Measurements from ENCODE around the gene SYNDIG1. TPM values are rescaled to one million over a fixed set of nuclear protein-coding genes. Genes with fewer than 3 reads are reported as not detected.

The SYNDIG1 gene
- total RNA-seq, 1 experiment from 2014 or later: not detected

DNA sequence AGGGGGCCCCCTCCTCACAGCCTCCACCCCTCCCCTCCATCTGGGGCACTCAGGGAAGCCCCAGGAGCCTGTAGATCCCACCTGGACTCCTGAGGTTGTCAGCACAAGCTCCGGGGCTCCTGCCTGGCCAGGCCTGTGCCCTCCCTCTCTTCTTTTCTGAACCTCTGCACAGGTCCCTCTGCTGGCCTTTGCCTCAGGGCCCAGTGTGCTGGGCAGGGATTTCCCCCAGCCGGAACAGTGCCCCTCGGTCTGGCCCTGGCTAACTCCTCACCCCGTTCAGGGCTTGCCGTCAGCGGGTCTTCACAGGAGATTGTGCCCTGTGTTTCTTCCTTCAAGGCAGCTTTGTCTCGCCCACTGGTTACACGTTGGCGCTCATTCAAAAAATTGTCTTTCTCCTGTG is 64.9 kb downstream of the SYNDIG1 start:
- Histone ChIP-seq H3K4me1 (ENCODE audit: low read length) (peaks cover 6% of the 10 kb centered on the region), H3K79me2 (ENCODE audit: low read length) (no peaks in the 10 kb centered on the region), H3K9me3 (ENCODE audit: low read length) (no peaks in the 10 kb centered on the region), H3K27me3 (ENCODE audit: low read length) (no peaks in the 10 kb centered on the region), H3K27ac (ENCODE audit: low read length) (no peak overlapping the region), H4K20me1 (ENCODE audit: insufficient read depth, low read depth, low read length) (no peaks in the 10 kb centered on the region), H3K4me3 (ENCODE audit: low read length) (no peak overlapping the region), H3K9me2 (replicated peaks; ENCODE audit: insufficient read depth, low read length) (no peaks in the 10 kb centered on the region), H2AFZ (ENCODE audit: low read length) (no peak overlapping the region), H3K9ac (ENCODE audit: low read length) (no peak overlapping the region), H3K36me3 (ENCODE audit: insufficient read depth, low read length) (no peaks in the 10 kb centered on the region), H3K4me2 (ENCODE audit: low read depth, low read length, poor library complexity, severe bottlenecking) (no peak overlapping the region)
- DNase-seq: no peak

DNA sequence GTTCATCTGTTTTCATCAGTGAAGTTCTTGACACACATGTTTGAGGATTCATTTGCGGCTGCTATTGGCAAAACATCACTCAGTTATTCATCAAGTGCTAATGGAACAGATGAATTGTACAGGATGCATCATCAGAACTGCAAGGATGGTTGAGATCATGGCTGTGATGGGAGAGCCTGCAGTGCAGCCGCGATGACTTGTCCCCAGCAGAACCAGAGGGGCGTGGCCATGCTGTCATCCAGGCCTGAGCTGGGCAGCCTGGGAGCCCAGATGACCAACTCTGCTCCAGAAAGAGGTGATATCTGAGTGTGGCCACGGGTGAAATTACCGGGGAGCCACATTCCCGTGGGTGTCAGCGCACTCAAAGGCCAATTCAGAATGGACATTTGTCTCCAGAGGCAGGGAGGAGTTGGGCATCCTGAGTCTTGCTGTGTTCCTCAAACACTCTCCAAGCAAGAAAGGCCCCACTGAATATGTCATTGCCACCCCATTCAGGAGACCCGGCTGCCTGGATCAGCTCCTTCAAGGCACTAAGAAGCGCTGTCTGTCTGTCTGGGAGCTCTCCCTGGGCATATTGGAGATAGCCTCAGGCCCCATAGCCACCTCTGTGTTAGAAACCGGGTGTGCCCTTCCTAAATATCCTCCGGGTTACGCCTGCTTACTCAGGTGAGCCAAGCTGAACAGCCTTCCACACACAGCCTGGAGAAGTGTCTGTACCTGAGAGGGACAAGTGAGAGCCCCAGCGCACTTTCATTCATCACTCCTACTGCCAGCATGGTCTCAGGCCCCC is 66.7 kb downstream of the SYNDIG1 start:
- H3K4me1 ChIP-seq (ENCODE audit: low read length): peaks cover 6% of the 10 kb centered on the region
- no peaks in the 10 kb centered on the region for H3K79me2 ChIP-seq (ENCODE audit: low read length)
- H3K9me2 ChIP-seq (replicated peaks; ENCODE audit: insufficient read depth, low read length): no peaks in the 10 kb centered on the region
- H3K27me3 ChIP-seq (ENCODE audit: low read length): no peaks in the 10 kb centered on the region
- H2AFZ ChIP-seq (ENCODE audit: low read length): no peak overlapping the region
- no peak overlapping the region for H3K4me2 ChIP-seq (ENCODE audit: low read depth, low read length, poor library complexity, severe bottlenecking)
- H3K36me3 ChIP-seq (ENCODE audit: insufficient read depth, low read length): no peaks in the 10 kb centered on the region
- H3K27ac ChIP-seq (ENCODE audit: low read length): no peak overlapping the region
- DNase-seq: no peak
- H3K9ac ChIP-seq (ENCODE audit: low read length): no peak overlapping the region
- H4K20me1 ChIP-seq (ENCODE audit: insufficient read depth, low read depth, low read length): no peaks in the 10 kb centered on the region
- H3K9me3 ChIP-seq (ENCODE audit: low read length): no peaks in the 10 kb centered on the region
- no peak overlapping the region for H3K4me3 ChIP-seq (ENCODE audit: low read length)

DNA sequence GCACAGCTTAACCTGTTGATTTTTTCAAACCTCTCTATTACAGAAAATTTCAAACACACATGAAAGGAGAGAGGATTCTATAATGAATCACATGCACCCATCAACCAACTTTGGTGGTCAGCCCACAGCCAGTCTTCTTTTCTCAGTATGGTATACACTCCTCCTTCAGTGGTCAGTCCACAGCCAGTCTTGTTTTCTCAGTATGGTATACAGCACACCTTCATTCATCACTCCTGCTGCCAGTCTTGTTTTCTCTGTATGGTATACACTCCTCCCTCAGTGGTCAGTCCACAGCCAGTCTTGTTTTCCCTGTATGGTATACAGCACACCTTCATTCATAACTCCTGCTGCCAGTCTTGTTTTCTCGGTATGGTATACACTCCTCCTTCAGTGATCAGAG is 67.8 kb downstream of the SYNDIG1 start:
- no peaks in the 10 kb centered on the region for H3K9me3 ChIP-seq (ENCODE audit: low read length)
- no peaks in the 10 kb centered on the region for H3K27me3 ChIP-seq (ENCODE audit: low read length)
- no peak for DNase-seq
- no peak overlapping the region for H2AFZ ChIP-seq (ENCODE audit: low read length)
- no peaks in the 10 kb centered on the region for H4K20me1 ChIP-seq (ENCODE audit: insufficient read depth, low read depth, low read length)
- no peaks in the 10 kb centered on the region for H3K9me2 ChIP-seq (replicated peaks; ENCODE audit: insufficient read depth, low read length)
- H3K36me3 ChIP-seq (ENCODE audit: insufficient read depth, low read length): no peaks in the 10 kb centered on the region
- H3K9ac ChIP-seq (ENCODE audit: low read length): no peak overlapping the region
- no peak overlapping the region for H3K27ac ChIP-seq (ENCODE audit: low read length)
- no peaks in the 10 kb centered on the region for H3K79me2 ChIP-seq (ENCODE audit: low read length)
- no peak overlapping the region for H3K4me3 ChIP-seq (ENCODE audit: low read length)
- no peaks in the 10 kb centered on the region for H3K4me1 ChIP-seq (ENCODE audit: low read length)
- no peak overlapping the region for H3K4me2 ChIP-seq (ENCODE audit: low read depth, low read length, poor library complexity, severe bottlenecking)

- H2AFZ ChIP-seq (ENCODE audit: low read length): no peak overlapping the region
- H3K4me2 ChIP-seq (ENCODE audit: low read depth, low read length, poor library complexity, severe bottlenecking): no peak overlapping the region
- H3K4me1 ChIP-seq (ENCODE audit: low read length): no peaks in the 10 kb centered on the region
- no peak overlapping the region for H3K4me3 ChIP-seq (ENCODE audit: low read length)
- H3K9me3 ChIP-seq (ENCODE audit: low read length): no peaks in the 10 kb centered on the region
- H3K27ac ChIP-seq (ENCODE audit: low read length): no peak overlapping the region
- no peak overlapping the region for H3K9ac ChIP-seq (ENCODE audit: low read length)
- H3K27me3 ChIP-seq (ENCODE audit: low read length): no peaks in the 10 kb centered on the region
- 0 out of 2 replicates have a peak, but pooled peaks cover 5% of the 10 kb centered on the region for H4K20me1 ChIP-seq (ENCODE audit: insufficient read depth, low read depth, low read length)
- no peaks in the 10 kb centered on the region for H3K9me2 ChIP-seq (replicated peaks; ENCODE audit: insufficient read depth, low read length)
- no peaks in the 10 kb centered on the region for H3K79me2 ChIP-seq (ENCODE audit: low read length)
- no peaks in the 10 kb centered on the region for H3K36me3 ChIP-seq (ENCODE audit: insufficient read depth, low read length)
- no peak for DNase-seq
Observed at GRCh38 chr20:24542721-24543120, 73.3 kb downstream of the SYNDIG1 start.

- DNase-seq: no peak
- H3K4me2 ChIP-seq (ENCODE audit: low read depth, low read length, poor library complexity, severe bottlenecking): no peak overlapping the region
- H4K20me1 ChIP-seq (ENCODE audit: insufficient read depth, low read depth, low read length): 0 out of 2 replicates have a peak, but pooled peaks cover 5% of the 10 kb centered on the region
- no peak overlapping the region for H2AFZ ChIP-seq (ENCODE audit: low read length)
- H3K36me3 ChIP-seq (ENCODE audit: insufficient read depth, low read length): no peaks in the 10 kb centered on the region
- H3K27me3 ChIP-seq (ENCODE audit: low read length): no peaks in the 10 kb centered on the region
- no peaks in the 10 kb centered on the region for H3K9me2 ChIP-seq (replicated peaks; ENCODE audit: insufficient read depth, low read length)
- no peak overlapping the region for H3K9ac ChIP-seq (ENCODE audit: low read length)
- H3K4me1 ChIP-seq (ENCODE audit: low read length): no peaks in the 10 kb centered on the region
- no peak overlapping the region for H3K4me3 ChIP-seq (ENCODE audit: low read length)
- H3K79me2 ChIP-seq (ENCODE audit: low read length): no peaks in the 10 kb centered on the region
- H3K9me3 ChIP-seq (ENCODE audit: low read length): no peaks in the 10 kb centered on the region
- H3K27ac ChIP-seq (ENCODE audit: low read length): no peak overlapping the region
Observed at GRCh38 chr20:24543168-24543567, 73.7 kb downstream of the SYNDIG1 start.

DNA sequence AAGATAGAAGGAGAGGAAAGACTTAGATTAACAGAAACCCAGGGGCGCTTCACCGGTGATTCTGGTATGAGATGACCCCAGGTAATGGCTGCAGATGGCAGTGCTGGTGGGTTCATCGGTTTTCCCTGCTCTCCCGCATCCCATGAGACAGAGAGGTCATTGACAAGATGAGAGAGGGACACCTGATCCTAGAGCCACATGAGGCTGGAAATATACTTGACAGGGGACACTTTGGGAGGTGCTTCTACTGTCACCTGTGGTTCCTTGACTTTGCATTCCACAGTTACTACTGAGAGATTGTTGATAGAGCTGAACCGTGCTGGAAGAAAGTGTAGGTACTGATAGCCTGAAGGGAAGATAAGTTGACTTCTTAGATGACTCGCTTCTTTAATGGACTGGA is 74.3 kb downstream of the SYNDIG1 start:
- Histone ChIP-seq H3K9me2 (replicated peaks; ENCODE audit: insufficient read depth, low read length) (no peaks in the 10 kb centered on the region), H3K9ac (ENCODE audit: low read length) (no peak overlapping the region), H3K79me2 (ENCODE audit: low read length) (no peaks in the 10 kb centered on the region)

GRCh38 chr20:24544371-24544770 is 74.9 kb downstream of the SYNDIG1 start:
- no peaks in the 10 kb centered on the region for H3K9me3 ChIP-seq (ENCODE audit: low read length)
- no peaks in the 10 kb centered on the region for H3K36me3 ChIP-seq (ENCODE audit: insufficient read depth, low read length)
- H2AFZ ChIP-seq (ENCODE audit: low read length): no peak overlapping the region
- no peak overlapping the region for H3K4me2 ChIP-seq (ENCODE audit: low read depth, low read length, poor library complexity, severe bottlenecking)
- 0 out of 2 replicates have a peak, but pooled peaks cover 5% of the 10 kb centered on the region for H4K20me1 ChIP-seq (ENCODE audit: insufficient read depth, low read depth, low read length)
- H3K4me3 ChIP-seq (ENCODE audit: low read length): no peak overlapping the region
- no peak overlapping the region for H3K9ac ChIP-seq (ENCODE audit: low read length)
- H3K79me2 ChIP-seq (ENCODE audit: low read length): no peaks in the 10 kb centered on the region
- DNase-seq: no peak
- H3K4me1 ChIP-seq (ENCODE audit: low read length): no peaks in the 10 kb centered on the region
- no peak overlapping the region for H3K27ac ChIP-seq (ENCODE audit: low read length)
- no peaks in the 10 kb centered on the region for H3K27me3 ChIP-seq (ENCODE audit: low read length)
- H3K9me2 ChIP-seq (replicated peaks; ENCODE audit: insufficient read depth, low read length): no peaks in the 10 kb centered on the region

More for the DNA sequence above, 74.3 kb downstream of the SYNDIG1 start:
- no peak for DNase-seq
- Histone ChIP-seq H3K9me3 (ENCODE audit: low read length) (no peaks in the 10 kb centered on the region), H3K4me1 (ENCODE audit: low read length) (no peaks in the 10 kb centered on the region), H2AFZ (ENCODE audit: low read length) (no peak overlapping the region), H3K36me3 (ENCODE audit: insufficient read depth, low read length) (no peaks in the 10 kb centered on the region), H3K27ac (ENCODE audit: low read length) (no peak overlapping the region), H3K27me3 (ENCODE audit: low read length) (no peaks in the 10 kb centered on the region), H4K20me1 (ENCODE audit: insufficient read depth, low read depth, low read length) (0 out of 2 replicates have a peak, but pooled peaks cover 5% of the 10 kb centered on the region), H3K4me3 (ENCODE audit: low read length) (no peak overlapping the region), H3K4me2 (ENCODE audit: low read depth, low read length, poor library complexity, severe bottlenecking) (no peak overlapping the region)

GRCh38 chr20:24545168-24545567 is 75.7 kb downstream of the SYNDIG1 start:
- H3K27me3 ChIP-seq (ENCODE audit: low read length): no peaks in the 10 kb centered on the region
- no peaks in the 10 kb centered on the region for H3K9me2 ChIP-seq (replicated peaks; ENCODE audit: insufficient read depth, low read length)
- no peaks in the 10 kb centered on the region for H3K9me3 ChIP-seq (ENCODE audit: low read length)
- no peak for DNase-seq
- no peaks in the 10 kb centered on the region for H3K4me1 ChIP-seq (ENCODE audit: low read length)
- no peak overlapping the region for H3K27ac ChIP-seq (ENCODE audit: low read length)
- H3K9ac ChIP-seq (ENCODE audit: low read length): no peak overlapping the region
- H3K4me3 ChIP-seq (ENCODE audit: low read length): no peak overlapping the region
- H3K4me2 ChIP-seq (ENCODE audit: low read depth, low read length, poor library complexity, severe bottlenecking): no peak overlapping the region
- H2AFZ ChIP-seq (ENCODE audit: low read length): no peak overlapping the region
- H4K20me1 ChIP-seq (ENCODE audit: insufficient read depth, low read depth, low read length): 0 out of 2 replicates have a peak, but pooled peaks cover 5% of the 10 kb centered on the region
- H3K79me2 ChIP-seq (ENCODE audit: low read length): no peaks in the 10 kb centered on the region
- no peaks in the 10 kb centered on the region for H3K36me3 ChIP-seq (ENCODE audit: insufficient read depth, low read length)
